GM18502 (cell line): ENCODE measurements around the gene CTNND2.

ENCODE experiments used
- ATAC-seq: cut with Tn5 transposase; IDR thresholded peaks from one replicate; pipeline ENCODE4 v1.9.1; 2021; ENCODE audit warnings: mild to moderate bottlenecking; ENCODE audit not compliant: unreplicated experiment, poor library complexity

CTNND2 gene

DNA sequence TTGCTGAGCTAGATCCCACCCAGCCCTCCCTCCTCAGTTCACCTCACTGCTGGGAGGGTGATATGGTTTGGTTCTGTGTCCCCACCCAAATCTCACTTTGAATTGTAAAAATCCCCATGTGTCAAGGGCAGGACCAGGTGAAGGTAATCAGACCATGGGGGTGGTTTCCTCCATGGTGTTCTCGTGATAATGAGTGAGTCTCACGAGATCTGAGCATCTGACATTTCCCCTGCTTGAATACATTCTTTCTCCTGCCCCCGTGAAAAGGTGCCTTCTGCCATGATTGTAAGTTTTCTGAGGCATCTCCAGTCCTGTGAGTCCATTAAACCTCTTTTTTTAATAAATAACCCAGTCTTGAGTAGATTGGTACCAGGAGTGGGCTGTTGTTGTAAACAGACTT, 673.4 kb downstream of the CTNND2 start:
- ATAC-seq: no peak

DNA sequence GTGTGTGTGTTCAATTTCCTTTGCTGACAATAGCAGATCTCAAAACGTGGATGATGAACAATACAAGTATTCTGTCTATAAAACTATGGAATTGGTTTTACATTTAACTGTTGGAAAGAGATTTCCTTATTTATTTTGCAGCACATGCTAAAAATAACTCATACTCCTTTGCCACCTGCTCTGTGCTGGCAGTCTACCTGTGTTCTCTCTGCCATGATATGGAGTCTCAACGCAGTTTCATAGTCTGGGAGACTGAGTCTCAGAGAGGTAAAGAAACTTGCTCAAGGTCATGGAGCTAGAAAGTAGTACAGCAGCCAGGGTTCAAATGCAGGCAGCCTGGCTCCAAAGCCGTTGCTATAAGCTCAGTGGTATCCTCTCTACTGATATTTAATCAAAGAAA, 677.2 kb downstream of the CTNND2 start:
- no peak for ATAC-seq

DNA sequence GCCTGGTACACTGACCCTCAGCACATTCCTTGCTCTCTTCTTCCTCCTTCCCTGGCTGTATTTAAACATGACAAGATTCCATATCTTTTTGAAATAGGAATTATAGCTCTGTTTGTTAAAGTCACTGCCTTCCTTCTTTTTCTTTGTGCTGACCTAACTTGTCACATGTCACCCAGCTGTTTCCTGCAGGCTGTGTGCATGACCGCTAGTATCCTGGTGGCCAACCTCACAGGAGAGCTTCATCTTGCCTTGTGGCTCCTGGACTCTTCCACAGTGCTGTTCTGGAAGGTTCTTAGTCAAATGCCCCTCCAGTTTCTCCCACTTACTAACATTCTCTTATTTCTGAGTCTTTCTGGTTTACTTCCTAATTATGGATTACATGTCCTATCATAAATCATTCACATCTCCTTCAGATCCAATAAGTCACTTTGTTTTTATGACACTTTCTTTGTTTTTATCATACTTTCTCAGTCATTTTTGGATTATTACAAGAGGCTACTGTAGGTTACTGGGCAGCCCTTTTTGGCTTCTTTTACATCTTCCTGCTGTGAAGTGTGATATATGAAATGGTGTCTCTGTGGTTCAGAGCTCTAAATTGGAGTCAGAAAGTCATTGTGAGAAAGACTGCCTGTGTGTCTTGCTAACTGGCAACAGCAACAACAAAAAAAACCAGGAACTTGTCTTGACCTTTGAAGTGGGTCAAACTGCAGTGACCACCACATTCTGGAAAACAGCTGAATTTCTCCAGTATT, 679.6 kb downstream of the CTNND2 start:
- ATAC-seq: no peak

DNA sequence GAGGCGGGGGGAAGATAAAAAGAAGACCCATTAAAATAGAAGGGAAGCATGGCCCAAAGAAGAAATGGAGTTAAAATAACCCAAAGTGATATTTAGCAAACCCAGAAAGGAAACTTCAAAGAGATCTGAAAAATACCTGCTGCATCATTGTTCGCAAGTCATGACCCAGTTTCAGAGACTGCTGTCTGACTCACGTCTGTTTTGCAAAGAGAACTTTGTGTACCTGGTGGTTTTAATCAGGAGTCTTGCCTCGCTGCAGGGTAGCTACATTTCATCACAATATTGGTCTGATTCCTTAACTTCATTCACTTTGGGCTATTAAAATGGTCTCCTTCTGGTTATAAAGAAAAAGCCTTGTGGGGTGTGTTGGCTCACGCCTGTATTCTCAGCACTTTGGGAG, 682.1 kb downstream of the CTNND2 start:
- ATAC-seq: no peak

DNA sequence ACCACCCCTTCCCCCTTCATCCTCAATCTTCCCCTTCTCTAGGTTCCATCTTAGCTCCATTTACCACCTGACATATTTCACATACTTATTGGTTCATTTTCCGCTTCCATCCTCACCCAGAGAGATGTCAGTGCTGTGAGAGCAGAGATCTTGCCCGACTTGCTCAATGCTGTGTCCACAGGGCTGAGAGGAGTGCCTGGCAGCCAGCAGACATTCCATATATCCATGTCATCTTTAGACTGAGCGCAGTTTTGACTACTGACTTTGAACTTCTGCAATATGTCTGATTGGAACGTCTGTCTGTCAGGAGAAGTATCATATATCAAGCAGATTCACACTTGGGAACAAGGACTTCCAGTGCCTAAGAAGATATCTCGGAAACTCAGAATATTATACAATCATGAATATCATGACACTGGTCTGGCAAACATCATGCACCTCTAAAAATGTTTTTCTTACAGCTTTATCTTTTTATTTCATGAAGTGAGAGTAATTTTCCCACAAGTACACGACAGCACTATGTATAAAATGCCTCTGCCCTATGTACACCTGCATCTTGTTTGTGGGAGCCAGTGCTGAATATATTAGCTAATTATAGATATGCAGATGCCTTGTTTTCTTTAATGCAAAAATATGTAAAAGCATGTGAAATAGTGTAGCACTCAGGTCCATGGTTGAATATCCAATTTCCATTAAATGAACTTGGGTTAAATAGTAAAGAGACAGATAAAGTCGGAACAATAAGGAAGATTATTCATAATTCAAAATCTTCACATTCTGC, 689.2 kb downstream of the CTNND2 start:
- no peak for ATAC-seq

DNA sequence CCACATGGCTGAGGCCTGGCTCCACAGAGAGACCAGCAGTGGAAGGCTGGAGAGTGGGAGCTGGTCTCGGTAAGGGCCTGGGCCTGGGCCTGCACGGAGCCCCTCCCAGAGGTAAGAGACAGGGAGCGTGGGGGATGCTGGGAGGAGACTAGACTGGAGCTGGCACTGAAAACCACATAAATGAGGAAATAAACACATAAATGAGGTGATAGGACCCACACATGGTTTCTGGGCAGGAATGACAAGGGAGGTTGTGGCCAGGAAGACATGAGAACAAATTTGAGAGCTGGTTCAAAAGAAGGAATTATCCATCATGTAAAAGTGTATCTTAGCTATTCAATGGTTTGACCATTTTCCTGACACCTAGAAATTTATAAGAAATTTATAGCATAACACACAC, 691.5 kb downstream of the CTNND2 start:
- ATAC-seq: no peak

DNA sequence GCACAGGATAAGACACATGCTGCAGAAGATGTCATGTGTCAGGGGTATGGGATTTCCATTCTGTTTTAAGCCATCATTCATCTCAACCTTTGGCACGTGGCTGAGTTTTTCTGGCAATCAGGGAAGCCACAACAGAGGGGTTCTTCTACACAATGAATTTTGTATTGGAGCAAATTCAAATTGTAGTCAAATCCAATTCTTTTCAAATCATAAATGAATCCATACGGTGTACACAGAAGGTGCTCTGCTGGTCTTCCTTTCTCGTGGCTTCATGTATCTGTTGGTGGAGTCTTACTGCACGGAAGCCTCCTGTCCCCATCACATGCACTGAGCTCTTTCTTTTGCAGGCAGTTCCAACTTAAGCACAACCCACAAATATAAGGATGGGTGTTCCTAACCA, 706.5 kb downstream of the CTNND2 start:
- ATAC-seq: no peak

DNA sequence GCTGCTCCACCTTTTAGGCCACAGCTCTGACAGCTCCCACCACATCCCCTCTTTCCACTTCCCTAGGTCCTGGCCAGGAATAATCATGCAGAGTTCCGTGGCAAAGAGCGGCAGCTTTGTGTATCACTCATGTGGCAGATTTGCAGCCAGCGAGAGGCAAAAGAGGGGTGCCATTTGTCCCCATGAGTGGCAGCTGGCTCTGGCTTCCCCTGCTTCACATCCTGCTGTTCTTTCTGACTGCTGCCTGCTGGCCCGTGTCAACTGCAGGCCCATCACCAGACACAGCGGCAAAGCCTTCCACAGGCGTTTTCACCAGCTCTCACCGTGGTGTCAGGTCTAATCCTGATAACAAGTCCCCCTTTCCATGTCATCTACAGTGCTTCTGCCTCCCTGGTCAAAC, 712.6 kb downstream of the CTNND2 start:
- ATAC-seq: no peak

DNA sequence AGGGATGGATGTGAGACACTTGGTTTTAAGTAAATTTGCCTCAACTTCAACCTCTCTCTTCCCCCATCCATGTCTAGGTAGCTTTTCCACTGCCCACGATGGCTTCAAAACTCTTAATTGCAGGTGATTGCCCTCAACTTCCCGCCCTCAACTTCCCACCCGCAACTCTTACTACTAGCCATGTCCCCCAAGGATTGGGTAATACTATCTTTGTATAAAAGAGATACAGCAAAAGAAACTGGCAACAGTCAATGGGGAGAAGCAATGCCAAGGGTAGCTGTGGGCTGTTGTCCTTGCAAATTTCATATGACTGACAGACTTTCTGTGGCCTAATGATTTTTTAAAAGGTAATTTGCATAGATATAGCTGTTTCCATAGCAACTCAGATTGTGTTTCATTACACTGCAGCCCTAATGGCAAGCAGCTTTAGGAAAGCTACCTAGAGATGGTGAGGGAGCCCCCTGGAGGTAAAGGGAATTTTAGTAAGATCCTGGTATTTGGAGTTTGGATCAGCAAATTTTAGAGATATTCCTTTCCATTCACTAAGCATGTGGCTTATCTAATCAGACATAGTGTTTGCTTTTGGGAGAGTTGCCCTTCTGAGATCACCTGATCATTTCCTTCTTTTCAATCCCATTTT, 721.7 kb downstream of the CTNND2 start:
- ATAC-seq: peak; percentile 61

DNA sequence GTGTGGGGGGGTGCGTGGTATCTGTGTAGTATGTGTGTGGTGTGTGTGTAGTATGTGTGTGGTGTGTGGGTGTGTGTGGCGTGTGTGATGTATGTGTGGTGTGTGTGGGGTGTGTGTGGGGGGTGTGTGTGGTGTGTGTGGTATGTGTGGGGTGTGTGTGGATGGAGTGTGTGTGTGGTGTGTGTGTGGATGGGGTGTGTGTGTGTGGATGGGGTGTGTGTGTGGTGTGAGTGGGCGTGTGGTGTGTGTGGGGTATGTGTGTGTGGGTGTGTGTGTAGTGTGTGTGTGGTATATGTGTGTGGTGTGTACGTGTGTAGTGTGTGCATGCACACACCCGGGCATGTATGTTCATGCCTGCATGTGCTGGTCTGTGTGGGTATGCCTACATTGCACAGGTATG, 722.3 kb downstream of the CTNND2 start:
- ATAC-seq: no peak

DNA sequence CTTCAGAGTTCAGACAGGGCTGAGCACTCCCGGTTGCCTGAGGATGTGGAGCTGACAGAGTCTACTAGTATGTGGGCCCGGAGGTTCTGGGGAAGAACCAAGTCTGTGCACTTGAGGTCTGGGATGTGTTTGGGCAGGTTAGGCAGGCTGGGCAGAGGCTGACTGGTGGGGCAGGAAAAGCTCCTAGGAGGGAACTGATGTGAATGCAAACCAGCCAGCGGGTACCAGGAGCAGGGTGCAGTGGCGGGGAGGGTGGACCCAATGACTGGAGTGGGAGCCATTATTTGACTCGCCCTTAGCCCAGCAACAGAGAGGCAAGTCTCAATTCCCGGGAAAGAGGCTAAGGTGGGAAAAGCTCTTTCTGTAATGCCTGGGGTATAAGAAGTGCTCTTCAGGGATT, 723.4 kb downstream of the CTNND2 start:
- ATAC-seq: no peak

DNA sequence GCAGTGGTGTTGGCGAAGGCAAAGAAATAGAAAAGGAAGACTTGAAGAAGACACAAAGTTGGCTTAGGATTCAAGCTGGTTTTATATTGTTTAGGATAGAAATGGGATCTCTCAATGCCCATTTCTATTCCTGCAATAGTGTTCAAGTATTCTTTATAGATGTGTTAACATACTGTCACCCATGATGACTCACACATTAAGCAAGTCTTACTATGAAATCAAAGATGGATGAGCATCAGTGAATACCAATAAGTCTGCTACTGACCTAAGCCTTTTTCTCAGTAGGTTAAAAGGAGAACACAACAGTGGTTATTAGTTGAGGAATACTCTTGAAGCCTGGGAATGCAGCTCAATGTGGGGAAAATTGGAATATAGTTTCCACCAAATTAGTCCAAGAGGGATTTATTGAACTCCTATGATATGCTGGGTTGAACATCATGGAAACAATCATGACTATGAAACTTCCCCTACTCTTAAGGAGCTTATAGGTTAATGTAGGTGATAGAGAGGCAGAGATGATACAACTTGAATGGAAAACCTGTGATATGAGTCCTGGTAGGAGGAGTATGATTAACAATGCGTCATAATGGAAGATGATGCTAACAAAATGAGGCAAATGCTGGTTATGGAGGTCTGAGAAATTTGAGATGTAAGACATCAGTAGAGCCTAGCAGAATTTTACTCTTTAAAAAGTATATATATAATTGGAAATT, 726.1 kb downstream of the CTNND2 start:
- no peak for ATAC-seq

DNA sequence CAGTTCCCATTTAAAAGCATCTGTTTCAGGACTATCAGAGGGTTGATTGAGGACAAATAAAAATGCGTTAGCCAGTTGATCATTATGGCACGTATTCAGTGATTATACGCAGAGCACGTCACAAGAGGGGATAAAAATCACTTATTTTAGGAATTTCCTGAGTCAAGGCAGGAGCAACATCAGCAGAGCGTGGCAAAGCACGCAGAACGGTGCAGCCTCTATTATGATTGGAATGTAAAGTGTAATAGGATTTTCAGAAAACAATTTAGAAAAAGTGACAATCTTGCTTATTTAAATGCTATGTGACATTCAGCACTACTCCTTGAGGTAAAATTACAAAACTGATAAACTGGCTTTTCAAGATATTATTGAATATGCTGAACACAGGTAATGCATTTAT, 729.7 kb downstream of the CTNND2 start:
- ATAC-seq: no peak

DNA sequence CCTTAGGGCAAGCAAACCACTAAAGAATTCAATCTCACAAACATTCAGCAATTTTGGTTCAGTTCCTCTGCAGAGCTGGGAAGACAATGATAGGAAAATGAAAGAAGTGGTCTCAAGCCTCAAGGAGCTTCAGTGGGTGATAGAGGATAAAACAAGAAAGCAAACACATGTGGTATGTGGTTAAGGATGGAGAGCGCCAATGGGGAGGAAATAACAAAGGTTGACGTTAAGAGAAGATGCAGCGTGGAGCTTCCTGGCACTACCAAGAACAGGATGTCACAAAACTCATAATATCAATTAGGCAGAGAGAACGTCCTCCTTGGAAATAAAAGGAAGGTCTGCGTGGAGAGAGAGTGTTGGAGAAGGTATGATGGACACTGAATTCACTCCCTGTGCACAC, 731.8 kb downstream of the CTNND2 start:
- no peak for ATAC-seq

DNA sequence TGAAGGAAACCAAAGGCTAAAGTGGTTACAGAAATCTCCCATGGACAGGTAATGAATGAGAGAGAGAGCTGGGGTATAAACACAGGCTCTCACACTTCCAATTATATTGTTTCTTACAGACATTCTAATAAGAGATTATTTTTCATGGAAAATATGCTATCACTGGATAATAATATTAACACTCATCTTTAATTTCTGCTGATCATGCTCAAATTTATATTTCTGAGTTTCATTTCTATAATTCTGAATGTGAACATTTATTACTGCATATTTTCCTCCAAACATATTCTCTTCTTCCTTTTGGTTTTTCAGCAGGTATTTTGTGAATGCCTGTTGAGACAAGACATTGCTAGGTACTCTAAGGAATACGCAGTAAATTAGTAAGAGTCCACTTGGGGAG, 733.0 kb downstream of the CTNND2 start:
- ATAC-seq: no peak

DNA sequence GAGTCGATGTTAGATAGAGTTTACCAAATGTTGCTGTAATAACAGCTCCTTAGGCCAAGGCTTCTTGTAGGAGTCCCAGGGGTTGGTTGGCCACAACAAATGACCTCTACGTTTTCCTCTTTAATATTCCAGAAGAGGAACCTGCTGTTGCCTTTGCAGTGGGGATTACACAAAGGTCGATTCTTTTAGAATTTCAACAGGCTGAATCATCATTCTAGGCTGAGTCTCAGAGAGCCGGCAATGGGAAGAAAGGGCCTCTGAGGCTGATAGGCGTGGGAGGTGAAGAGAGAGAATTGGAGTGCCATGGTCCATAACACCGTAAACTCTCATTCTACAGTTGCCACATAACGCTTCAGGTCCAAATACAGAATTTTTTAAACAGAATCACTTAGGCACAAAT, 737.3 kb downstream of the CTNND2 start:
- no peak for ATAC-seq

DNA sequence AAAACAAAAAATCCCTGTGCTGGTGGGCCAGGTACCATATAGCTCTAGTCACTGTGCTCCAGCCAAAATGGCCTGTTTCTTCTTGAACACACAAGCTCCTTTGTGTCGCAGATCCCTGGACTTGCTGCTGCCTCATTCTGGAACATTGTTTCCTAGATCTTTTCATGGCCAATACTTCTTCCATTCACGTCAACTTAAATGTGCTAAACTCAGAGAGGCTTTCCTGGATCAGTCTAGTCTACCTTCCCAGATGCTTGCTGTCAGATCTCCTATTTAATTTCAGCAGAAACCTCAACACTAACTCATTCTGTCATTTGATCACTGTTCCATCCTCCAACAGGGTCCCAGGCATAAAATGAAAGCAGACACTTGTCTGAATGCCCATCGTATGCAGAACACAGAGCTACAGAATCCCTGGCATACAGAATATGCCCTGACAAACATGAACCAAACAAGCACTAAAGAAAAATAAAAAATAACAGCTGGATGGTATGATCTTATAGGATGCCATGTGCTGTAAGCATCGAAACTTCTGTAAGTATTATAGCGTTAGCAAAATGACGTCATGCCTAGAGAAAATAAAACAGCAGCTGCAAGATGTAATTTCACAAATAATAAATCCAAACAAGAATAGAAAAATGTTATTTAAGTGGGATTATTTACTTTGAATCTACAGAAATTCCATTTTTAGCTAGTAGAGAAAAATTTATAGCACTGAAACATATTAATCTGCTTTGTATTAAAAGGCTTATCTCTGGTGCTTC, 739.5 kb downstream of the CTNND2 start:
- ATAC-seq: no peak

DNA sequence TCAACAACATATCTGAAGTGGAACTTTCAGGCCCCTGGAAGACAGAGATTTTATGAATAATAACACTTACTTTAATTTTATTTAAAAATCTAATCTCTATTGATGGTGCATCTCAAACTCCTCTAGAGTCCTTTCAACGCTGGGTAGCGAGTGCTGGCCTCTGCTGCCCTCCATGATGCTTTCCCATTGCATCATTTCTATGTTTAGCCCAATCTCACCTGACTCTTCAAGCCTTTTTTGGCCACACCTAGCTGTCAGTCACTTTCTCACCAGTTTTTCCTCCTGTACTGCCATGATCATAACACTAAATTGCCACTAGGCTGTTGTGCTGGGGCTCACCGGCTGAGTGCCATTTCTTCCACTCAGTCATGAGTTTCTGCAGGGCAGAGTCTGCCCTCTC, 747.1 kb downstream of the CTNND2 start:
- no peak for ATAC-seq

DNA sequence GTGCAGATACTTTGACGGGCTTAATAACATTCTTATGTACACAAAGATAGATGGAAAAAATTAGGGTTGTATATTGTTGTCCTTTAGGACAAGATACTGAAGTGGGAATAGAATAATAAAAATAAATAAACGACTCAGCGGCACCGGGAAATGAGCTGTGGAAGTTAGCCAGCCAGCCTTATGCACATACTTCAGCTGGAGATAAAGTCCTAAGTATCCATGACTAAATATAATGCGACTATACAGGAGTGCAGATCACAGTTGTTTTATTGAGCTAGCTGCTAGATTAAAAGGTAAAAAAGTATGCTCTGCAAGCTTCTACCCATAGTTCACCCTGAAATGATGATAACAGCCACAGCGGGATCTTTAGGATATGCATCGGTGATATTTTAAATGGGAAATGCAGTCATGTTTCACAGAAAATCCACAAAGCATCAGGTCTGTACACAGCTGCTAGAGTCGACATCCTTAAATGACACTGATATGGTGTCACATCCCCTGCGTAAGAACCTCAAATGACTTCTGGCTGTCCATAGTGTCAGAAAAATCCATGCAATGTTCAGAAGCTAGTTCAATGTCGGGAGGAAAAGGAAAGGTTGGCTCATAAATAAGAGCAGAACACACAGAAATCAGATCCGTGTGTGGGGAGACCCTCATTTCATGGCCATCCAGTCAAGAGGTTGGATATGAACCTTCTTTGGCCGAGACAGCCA, 750.4 kb downstream of the CTNND2 start:
- no peak for ATAC-seq

DNA sequence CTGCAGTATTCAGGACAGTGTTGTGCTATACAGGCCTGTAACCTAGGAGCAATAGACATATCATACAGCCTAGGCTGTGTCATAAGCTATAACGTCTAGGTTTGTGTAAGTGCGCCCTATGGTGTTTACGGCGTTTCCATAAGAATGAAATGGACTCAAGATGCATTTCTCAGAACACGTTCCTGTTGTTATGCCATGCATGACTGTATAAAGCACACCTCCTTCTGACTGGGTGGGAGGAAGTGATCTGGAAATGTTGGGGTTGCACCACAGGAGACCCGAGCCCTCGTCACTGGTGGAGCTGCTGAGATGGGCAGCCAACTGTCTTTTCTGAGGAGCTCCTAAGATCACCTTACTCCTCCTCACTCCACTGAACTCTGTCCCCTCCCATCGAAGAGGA, 751.9 kb downstream of the CTNND2 start:
- no peak for ATAC-seq
